Transverse colon (tissue), 3 donors: ENCODE data around the gene CHRNE.

Experiments used
- POLR2A ChIP-seq: fragments of 450-650 bp; IDR thresholded peaks from one replicate; pipeline ENCODE4 v1.6.1; 2016; ENCODE audit warnings: antibody characterized with exemption, mild to moderate bottlenecking, moderate library complexity
- TF ChIP-seq, protein P1 (sequence below), 5 experiments: fragments of 200-600 bp in 3 of 5; fragments of 450-650 bp in 2 of 5; sonication (generic) in 3 of 5; IDR thresholded peaks; 1 replicate in 2 of 5; 2 replicates in 3 of 5; pipeline ENCODE4 v1.5.1; 2016 to 2017; ENCODE audit warnings: antibody characterized with exemption in 5 of 5, inconsistent platforms in 3 of 5, mild to moderate bottlenecking in 2 of 5, moderate library complexity in 1 of 5

DNA sequence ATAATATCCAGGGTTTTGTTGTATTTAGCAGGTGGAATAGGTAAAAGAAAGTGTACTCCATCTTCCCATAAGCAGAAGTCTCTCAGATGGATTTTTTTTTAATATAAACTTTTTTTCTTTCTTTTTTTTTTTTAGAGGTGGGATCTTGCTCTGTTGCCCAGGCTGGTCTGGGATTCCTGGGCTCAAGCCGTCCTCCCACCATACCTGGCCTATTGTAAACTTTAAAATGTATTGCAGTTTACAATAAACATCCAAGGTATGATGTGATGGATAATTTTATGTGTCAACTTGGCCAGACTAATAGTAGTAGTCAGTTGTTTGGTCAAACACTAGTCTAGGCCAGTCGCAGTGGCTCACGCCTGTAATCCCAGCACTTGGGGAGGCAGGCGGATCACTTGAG, 18.4 kb upstream of the CHRNE start:
- TF ChIP-seq, protein P1, sequence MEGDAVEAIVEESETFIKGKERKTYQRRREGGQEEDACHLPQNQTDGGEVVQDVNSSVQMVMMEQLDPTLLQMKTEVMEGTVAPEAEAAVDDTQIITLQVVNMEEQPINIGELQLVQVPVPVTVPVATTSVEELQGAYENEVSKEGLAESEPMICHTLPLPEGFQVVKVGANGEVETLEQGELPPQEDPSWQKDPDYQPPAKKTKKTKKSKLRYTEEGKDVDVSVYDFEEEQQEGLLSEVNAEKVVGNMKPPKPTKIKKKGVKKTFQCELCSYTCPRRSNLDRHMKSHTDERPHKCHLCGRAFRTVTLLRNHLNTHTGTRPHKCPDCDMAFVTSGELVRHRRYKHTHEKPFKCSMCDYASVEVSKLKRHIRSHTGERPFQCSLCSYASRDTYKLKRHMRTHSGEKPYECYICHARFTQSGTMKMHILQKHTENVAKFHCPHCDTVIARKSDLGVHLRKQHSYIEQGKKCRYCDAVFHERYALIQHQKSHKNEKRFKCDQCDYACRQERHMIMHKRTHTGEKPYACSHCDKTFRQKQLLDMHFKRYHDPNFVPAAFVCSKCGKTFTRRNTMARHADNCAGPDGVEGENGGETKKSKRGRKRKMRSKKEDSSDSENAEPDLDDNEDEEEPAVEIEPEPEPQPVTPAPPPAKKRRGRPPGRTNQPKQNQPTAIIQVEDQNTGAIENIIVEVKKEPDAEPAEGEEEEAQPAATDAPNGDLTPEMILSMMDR (IDR thresholded peaks at IDR 0.05) = no peak
- TF ChIP-seq POLR2A = no peak
